Measurements from ENCODE around the gene TNKS1BP1. TPM values are rescaled to one million over a fixed set of nuclear protein-coding genes. Genes with fewer than 3 reads are reported as not detected.
A peak's percentile ranks its signal among the peaks of the same experiment; 100 is the strongest.

Gene TNKS1BP1
- total and polyA plus RNA-seq, 9 of the 15 experiments (the other 6 are each of a cell fraction or from before 2014, with no cell fraction given), result 1.1 to 47.2 (median 10.9) TPM

DNA sequence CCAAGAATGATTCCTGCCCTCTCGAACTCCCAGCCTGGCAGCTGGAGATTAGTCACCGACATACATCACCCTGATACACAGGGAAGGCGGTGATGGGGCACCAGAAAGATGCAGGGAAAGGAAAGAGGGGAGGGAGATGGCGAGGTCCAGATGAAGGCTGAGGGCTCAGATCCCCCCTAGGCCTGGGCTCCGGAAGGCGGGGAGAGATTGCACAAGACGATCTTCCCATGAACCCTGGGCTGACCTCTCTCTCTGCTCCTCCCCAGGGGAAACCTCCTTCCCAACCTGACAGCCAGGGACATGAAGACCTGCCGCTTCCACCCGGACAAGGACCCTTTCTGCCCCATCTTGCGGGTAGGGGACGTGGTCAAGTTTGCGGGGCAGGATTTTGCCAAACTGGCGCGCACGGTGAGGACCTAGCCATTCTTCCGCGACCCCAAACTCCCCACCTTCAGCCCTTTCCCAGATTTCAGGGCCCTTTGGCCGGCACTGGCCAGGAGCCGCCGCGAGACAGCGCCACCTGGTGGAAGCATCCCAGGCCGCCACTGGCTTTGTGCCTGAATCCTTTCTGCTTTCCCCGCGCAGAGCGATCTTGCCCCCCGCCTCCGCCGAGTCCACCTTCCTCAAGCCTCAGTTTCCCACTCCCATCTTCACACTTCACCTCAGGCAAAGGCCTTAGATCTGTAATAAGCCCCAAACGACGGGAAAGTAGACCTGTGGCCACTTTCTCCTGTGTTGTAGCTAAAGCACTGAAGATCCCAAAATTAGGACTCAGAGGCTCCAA, 24.9 kb upstream of the TNKS1BP1 start (continued):
- TF ChIP-seq CTCFL (IDR thresholded peaks at IDR 0.05; ENCODE audit: borderline replicate concordance, insufficient read depth, low read depth, low read length, poor library complexity, severe bottlenecking), result peak; percentile 28
- TF ChIP-seq FOXJ3 (CRISPR knock-in tag; IDR thresholded peaks at IDR 0.05), result no peak
- TF ChIP-seq ZBTB17 (CRISPR knock-in tag; IDR thresholded peaks at IDR 0.05), result no peak
- no peak for TF ChIP-seq ZNF232 (CRISPR knock-in tag; IDR thresholded peaks at IDR 0.05)
- no peak for TF ChIP-seq ZKSCAN1 (IDR thresholded peaks at IDR 0.05; ENCODE audit: low read depth, low read length)
- TF ChIP-seq LARP7 (IDR thresholded peaks at IDR 0.05), result no peak
- TF ChIP-seq, protein P1, sequence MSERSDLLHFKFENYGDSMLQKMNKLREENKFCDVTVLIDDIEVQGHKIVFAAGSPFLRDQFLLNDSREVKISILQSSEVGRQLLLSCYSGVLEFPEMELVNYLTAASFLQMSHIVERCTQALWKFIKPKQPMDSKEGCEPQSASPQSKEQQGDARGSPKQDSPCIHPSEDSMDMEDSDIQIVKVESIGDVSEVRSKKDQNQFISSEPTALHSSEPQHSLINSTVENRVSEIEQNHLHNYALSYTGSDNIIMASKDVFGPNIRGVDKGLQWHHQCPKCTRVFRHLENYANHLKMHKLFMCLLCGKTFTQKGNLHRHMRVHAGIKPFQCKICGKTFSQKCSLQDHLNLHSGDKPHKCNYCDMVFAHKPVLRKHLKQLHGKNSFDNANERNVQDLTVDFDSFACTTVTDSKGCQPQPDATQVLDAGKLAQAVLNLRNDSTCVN (CRISPR knock-in tag; IDR thresholded peaks at IDR 0.05), result no peak
- TF ChIP-seq HMG20A (CRISPR knock-in tag; conservative IDR thresholded peaks at IDR 0.05), result no peak
- peak; percentile 59 for TF ChIP-seq EGR1 (conservative IDR thresholded peaks at IDR 0.05)
- TF ChIP-seq BACH1 (tag; IDR thresholded peaks at IDR 0.05), result no peak
- TF ChIP-seq CHD1 (IDR thresholded peaks at IDR 0.05; ENCODE audit: low read length), result no peak
- TF ChIP-seq, protein P2, sequence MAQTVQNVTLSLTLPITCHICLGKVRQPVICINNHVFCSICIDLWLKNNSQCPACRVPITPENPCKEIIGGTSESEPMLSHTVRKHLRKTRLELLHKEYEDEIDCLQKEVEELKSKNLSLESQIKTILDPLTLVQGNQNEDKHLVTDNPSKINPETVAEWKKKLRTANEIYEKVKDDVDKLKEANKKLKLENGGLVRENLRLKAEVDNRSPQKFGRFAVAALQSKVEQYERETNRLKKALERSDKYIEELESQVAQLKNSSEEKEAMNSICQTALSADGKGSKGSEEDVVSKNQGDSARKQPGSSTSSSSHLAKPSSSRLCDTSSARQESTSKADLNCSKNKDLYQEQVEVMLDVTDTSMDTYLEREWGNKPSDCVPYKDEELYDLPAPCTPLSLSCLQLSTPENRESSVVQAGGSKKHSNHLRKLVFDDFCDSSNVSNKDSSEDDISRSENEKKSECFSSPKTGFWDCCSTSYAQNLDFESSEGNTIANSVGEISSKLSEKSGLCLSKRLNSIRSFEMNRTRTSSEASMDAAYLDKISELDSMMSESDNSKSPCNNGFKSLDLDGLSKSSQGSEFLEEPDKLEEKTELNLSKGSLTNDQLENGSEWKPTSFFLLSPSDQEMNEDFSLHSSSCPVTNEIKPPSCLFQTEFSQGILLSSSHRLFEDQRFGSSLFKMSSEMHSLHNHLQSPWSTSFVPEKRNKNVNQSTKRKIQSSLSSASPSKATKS (CRISPR knock-in tag; IDR thresholded peaks at IDR 0.05), result no peak
- TF ChIP-seq PBX2 (CRISPR knock-in tag; IDR thresholded peaks at IDR 0.05; ENCODE audit: low read depth), result no peak
- no peak for TF ChIP-seq PBX2 (tag; conservative IDR thresholded peaks at IDR 0.05; ENCODE audit: low read depth)
- TF ChIP-seq, protein P3, sequence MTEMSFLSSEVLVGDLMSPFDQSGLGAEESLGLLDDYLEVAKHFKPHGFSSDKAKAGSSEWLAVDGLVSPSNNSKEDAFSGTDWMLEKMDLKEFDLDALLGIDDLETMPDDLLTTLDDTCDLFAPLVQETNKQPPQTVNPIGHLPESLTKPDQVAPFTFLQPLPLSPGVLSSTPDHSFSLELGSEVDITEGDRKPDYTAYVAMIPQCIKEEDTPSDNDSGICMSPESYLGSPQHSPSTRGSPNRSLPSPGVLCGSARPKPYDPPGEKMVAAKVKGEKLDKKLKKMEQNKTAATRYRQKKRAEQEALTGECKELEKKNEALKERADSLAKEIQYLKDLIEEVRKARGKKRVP (CRISPR knock-in tag; IDR thresholded peaks at IDR 0.05), result no peak
- no peak for TF ChIP-seq CHD2 (IDR thresholded peaks at IDR 0.05; ENCODE audit: low read depth, low read length)
- TF ChIP-seq ZNF165 (CRISPR knock-in tag; IDR thresholded peaks at IDR 0.05; ENCODE audit: borderline replicate concordance), result no peak
- no peak for TF ChIP-seq SMAD3 (CRISPR knock-in tag; conservative IDR thresholded peaks at IDR 0.05)
- no peak for TF ChIP-seq NR2C1 (IDR thresholded peaks at IDR 0.05)
- peak; percentile 24; the same call in 1 of the 2 replicates for TF ChIP-seq NR2C1 (tag; IDR thresholded peaks at IDR 0.05)

All from K562 (cell line).